Loucy (cell line): ENCODE measurements around the gene ITGB5.

ENCODE experiments used
- H2AFZ ChIP-seq: fragments of 200-600 bp; sonication (generic); 2 replicates; pipeline ENCODE4 v1.6.0; 2016; ENCODE audit warnings: antibody characterized with exemption, mild to moderate bottlenecking, low read length, moderate library complexity
- H3F3A ChIP-seq: fragments of 200-600 bp; 2 replicates; pipeline ENCODE4 v1.6.0; 2016; ENCODE audit warnings: antibody characterized with exemption, low read depth, mild to moderate bottlenecking
- H3K27me3 ChIP-seq: fragments of 200-600 bp; sonication (generic); 2 replicates; pipeline ENCODE4 v1.6.1; 2014; ENCODE audit warnings: low read length, mild to moderate bottlenecking; ENCODE audit not compliant: insufficient read depth, poor library complexity, severe bottlenecking
- H3K36me3 ChIP-seq: fragments of 200-600 bp; sonication (generic); 2 replicates; pipeline ENCODE4 v1.6.1; 2016; ENCODE audit warnings: low read length; ENCODE audit not compliant: insufficient read depth
- H3K4me1 ChIP-seq: fragments of 200-600 bp; sonication (generic); 2 replicates; pipeline ENCODE4 v1.5.1; 2014; ENCODE audit warnings: low read length, mild to moderate bottlenecking; ENCODE audit not compliant: insufficient read depth, poor library complexity, severe bottlenecking
- H3K4me2 ChIP-seq: fragments of 200-600 bp; sonication (generic); 2 replicates; pipeline ENCODE4 v1.6.0; 2014; ENCODE audit warnings: antibody characterized with exemption, low read length, low read depth, mild to moderate bottlenecking; ENCODE audit not compliant: poor library complexity, severe bottlenecking
- H3K4me3 ChIP-seq: fragments of 200-600 bp; sonication (generic); 2 replicates; pipeline ENCODE4 v1.5.1; 2014; ENCODE audit warnings: low read length, mild to moderate bottlenecking, mixed read lengths; ENCODE audit not compliant: poor library complexity, severe bottlenecking
- H3K79me2 ChIP-seq: fragments of 200-600 bp; sonication (generic); 2 replicates; pipeline ENCODE4 v1.6.1; 2014; ENCODE audit warnings: low read length; ENCODE audit not compliant: insufficient read depth
- H3K9ac ChIP-seq: fragments of 200-600 bp; sonication (generic); 2 replicates; pipeline ENCODE4 v1.6.0; 2014; ENCODE audit warnings: mild to moderate bottlenecking, low read depth, low read length, moderate library complexity; ENCODE audit not compliant: poor library complexity, severe bottlenecking
- H3K9me2 ChIP-seq: fragments of 200-600 bp; sonication (generic); replicated peaks from 2 replicates; pipeline ENCODE4 v1.6.1; 2016; ENCODE audit warnings: low read depth, low read length, mixed read lengths
- H3K9me3 ChIP-seq: fragments of 200-600 bp; sonication (generic); 2 replicates; pipeline ENCODE4 v1.6.1; 2014; ENCODE audit warnings: mild to moderate bottlenecking, antibody characterized with exemption, low read length, low read depth; ENCODE audit not compliant: insufficient read depth
- H4K20me1 ChIP-seq: fragments of 200-600 bp; sonication (generic); 2 replicates; pipeline ENCODE4 v1.6.0; 2014; ENCODE audit warnings: antibody characterized with exemption, low read length, mild to moderate bottlenecking; ENCODE audit not compliant: insufficient read depth, poor library complexity, severe bottlenecking
- EZH2phosphoT487 ChIP-seq: fragments of 200-600 bp; IDR thresholded peaks from 2 replicates; pipeline ENCODE4 v1.6.1; 2018; ENCODE audit warnings: antibody characterized with exemption, mild to moderate bottlenecking, moderate library complexity, borderline replicate concordance
- TF ChIP-seq, protein P1 (sequence below): fragments of 200-600 bp; sonication (generic); conservative IDR thresholded peaks from 2 replicates; pipeline ENCODE4 v1.5.1; 2014; ENCODE audit warnings: mild to moderate bottlenecking, antibody characterized with exemption, low read length

Gene ITGB5

GRCh38 chr3:124812291-124813265, 74.6 kb downstream of the ITGB5 start:
- no peaks in the 10 kb centered on the region for H4K20me1 ChIP-seq
- H3K9ac ChIP-seq: no peak overlapping the region

DNA sequence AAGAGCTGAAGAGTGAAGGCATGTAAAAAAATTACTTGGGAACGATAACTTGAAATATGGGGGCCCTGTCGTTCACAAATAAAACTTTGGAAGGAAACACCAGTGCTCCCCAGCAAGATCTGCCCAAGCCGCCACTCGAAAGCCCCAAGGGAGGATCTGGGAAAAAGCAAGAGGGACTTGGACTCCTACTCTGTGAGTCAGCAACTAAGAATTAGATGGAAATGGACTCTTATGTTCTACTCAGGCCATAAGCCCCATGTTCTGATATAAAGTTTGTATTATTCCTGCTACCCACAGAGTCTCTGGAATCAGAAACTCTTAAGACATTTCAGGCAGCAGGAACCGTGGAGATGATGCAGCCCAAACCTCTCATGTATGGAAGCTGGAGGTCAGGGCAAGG, 75.7 kb downstream of the ITGB5 start:
- Histone ChIP-seq H3K79me2 (no peaks in the 10 kb centered on the region), H3K4me3 (no peak overlapping the region), H3K9ac (no peak overlapping the region), H3K27me3 (no peaks in the 10 kb centered on the region), H3F3A (no peaks in the 10 kb centered on the region), H4K20me1 (no peaks in the 10 kb centered on the region), H3K4me1 (no peaks in the 10 kb centered on the region), H2AFZ (no peak overlapping the region), H3K36me3 (no peaks in the 10 kb centered on the region), H3K9me2 (no peaks in the 10 kb centered on the region), H3K9me3 (no peaks in the 10 kb centered on the region), H3K4me2 (no peak overlapping the region)
- TF ChIP-seq, protein P1, sequence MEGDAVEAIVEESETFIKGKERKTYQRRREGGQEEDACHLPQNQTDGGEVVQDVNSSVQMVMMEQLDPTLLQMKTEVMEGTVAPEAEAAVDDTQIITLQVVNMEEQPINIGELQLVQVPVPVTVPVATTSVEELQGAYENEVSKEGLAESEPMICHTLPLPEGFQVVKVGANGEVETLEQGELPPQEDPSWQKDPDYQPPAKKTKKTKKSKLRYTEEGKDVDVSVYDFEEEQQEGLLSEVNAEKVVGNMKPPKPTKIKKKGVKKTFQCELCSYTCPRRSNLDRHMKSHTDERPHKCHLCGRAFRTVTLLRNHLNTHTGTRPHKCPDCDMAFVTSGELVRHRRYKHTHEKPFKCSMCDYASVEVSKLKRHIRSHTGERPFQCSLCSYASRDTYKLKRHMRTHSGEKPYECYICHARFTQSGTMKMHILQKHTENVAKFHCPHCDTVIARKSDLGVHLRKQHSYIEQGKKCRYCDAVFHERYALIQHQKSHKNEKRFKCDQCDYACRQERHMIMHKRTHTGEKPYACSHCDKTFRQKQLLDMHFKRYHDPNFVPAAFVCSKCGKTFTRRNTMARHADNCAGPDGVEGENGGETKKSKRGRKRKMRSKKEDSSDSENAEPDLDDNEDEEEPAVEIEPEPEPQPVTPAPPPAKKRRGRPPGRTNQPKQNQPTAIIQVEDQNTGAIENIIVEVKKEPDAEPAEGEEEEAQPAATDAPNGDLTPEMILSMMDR: no peak
- TF ChIP-seq EZH2phosphoT487: no peak

More at GRCh38 chr3:124812291-124813265, 74.6 kb downstream of the ITGB5 start:
- Histone ChIP-seq H3K9me3 (no peaks in the 10 kb centered on the region), H3K36me3 (no peaks in the 10 kb centered on the region), H3K4me3 (no peak overlapping the region), H3K4me2 (no peak overlapping the region), H3F3A (no peaks in the 10 kb centered on the region), H3K79me2 (no peaks in the 10 kb centered on the region), H2AFZ (no peak overlapping the region), H3K4me1 (no peaks in the 10 kb centered on the region), H3K27me3 (no peaks in the 10 kb centered on the region), H3K9me2 (no peaks in the 10 kb centered on the region)
- TF ChIP-seq EZH2phosphoT487: no peak
- TF ChIP-seq, protein P1: no peak

DNA sequence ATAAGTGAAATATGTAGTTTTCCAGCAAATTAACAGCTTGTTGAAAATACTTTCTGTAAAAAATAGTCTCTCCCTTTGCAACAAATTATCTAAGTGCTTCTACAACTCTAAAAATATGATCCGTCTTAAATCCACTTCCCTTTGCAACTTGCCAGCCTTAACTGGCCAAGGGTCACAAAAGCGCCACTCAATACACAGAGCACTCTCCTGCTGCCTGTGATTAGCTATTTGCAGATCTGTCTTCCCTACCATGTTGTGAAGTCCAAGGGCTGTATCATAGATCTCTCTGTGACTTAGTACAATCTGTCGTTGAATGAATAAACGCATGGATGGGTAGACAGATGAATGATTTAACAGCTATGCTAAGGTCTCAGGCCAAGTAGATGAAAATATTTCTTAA, 76.2 kb downstream of the ITGB5 start:
- Histone ChIP-seq H3K4me2 (no peak overlapping the region), H3K4me1 (no peaks in the 10 kb centered on the region), H3K36me3 (no peaks in the 10 kb centered on the region), H3K4me3 (no peak overlapping the region), H3K9me2 (no peaks in the 10 kb centered on the region), H4K20me1 (no peaks in the 10 kb centered on the region), H3K27me3 (no peaks in the 10 kb centered on the region), H3K9ac (no peak overlapping the region), H2AFZ (no peak overlapping the region), H3K79me2 (no peaks in the 10 kb centered on the region), H3F3A (no peaks in the 10 kb centered on the region), H3K9me3 (no peaks in the 10 kb centered on the region)
- TF ChIP-seq, protein P1: no peak
- TF ChIP-seq EZH2phosphoT487: no peak
